Transverse colon (tissue), 4 donors: ENCODE data around the gene PTPN18. TPM values are rescaled to one million over a fixed set of nuclear protein-coding genes. Genes with fewer than 3 reads are reported as not detected.

Experiments used
- DNase-seq: peaks from one replicate; pipeline ENCODE4 v3.0.0-alpha.2; 2019
- H3K27ac ChIP-seq, 4 donors: fragments of 200-600 bp; sonication (generic); 2 replicates each; pipeline ENCODE4 v1.5.1; 2016 to 2018; ENCODE audit warnings: inconsistent platforms in 4 of 4
- H3K27me3 ChIP-seq: fragments of 200-600 bp; sonication (generic); 2 replicates; pipeline ENCODE4 v1.5.1; 2017; ENCODE audit warnings: inconsistent platforms
- H3K36me3 ChIP-seq, 4 donors: fragments of 200-600 bp; sonication (generic); 2 replicates each; pipeline ENCODE4 v1.5.1; 2017 to 2019; ENCODE audit warnings: inconsistent platforms in 4 of 4
- H3K4me1 ChIP-seq, 4 donors: fragments of 200-600 bp; sonication (generic); 2 replicates each; pipeline ENCODE4 v1.5.1; 2017 to 2020; ENCODE audit warnings: inconsistent platforms in 4 of 4
- H3K4me3 ChIP-seq, 4 donors: fragments of 200-600 bp; sonication (generic); 1 replicate in 1 of 4; 2 replicates in 3 of 4; pipeline versions ENCODE4 v1.5.1 to v1.6.1; 2017 to 2019; ENCODE audit warnings: inconsistent platforms in 4 of 4
- H3K9me3 ChIP-seq, 2 donors: fragments of 200-600 bp; sonication (generic); 2 replicates each; pipeline ENCODE4 v1.5.1; 2017 to 2019; ENCODE audit warnings: inconsistent platforms in 2 of 2
- CTCF ChIP-seq, 5 experiments: fragments of 200-600 bp in 3 of 5; fragments of 450-650 bp in 2 of 5; sonication (generic) in 3 of 5; IDR thresholded peaks; 1 replicate in 2 of 5; 2 replicates in 3 of 5; pipeline ENCODE4 v1.5.1; 2016 to 2017; ENCODE audit warnings: antibody characterized with exemption in 5 of 5, inconsistent platforms in 3 of 5, mild to moderate bottlenecking in 2 of 5, moderate library complexity in 1 of 5
- EP300 ChIP-seq: sonication (generic); formaldehyde crosslinking; IDR thresholded peaks from one replicate; pipeline ENCODE4 v1.6.1; 2017; ENCODE audit warnings: antibody characterized with exemption, low read depth
- POLR2A ChIP-seq: fragments of 450-650 bp; IDR thresholded peaks from one replicate; pipeline ENCODE4 v1.6.1; 2016; ENCODE audit warnings: antibody characterized with exemption, mild to moderate bottlenecking, moderate library complexity
- POLR2AphosphoS5 ChIP-seq, 3 donors: sonication (generic); formaldehyde crosslinking; IDR thresholded peaks; one replicate each; pipeline ENCODE4 v1.6.1; 2016; ENCODE audit warnings: antibody characterized with exemption in 3 of 3
- WGBS, 2 donors: methylation state at CpG; one replicate each; pipeline ENCODE4 v1.1.5; 2018; ENCODE audit warnings: low coverage in 1 of 2; 5-methylcytosine and 5-hydroxymethylcytosine counted together
- in situ Hi-C, 4 donors: fragments of 200-750 bp; cut with MboI; loops; one replicate each; pipeline versions ENCODE4 v1.15.0 to v1.15.1; 2017; ENCODE audit warnings: low sequenced_read_pairs in 3 of 4, low pct_ligation_motif_present in 1 of 4, low pct_unique_long_range_greater_than_20kb in 1 of 4
- intact Hi-C: fragments of 100-400 bp; cut with DNase I; formaldehyde crosslinking; loops from one replicate; pipeline ENCODE4 v1.15.1; 2023; ENCODE audit warnings: low total_unique reads
- total RNA-seq, 4 donors: library from RNA; depleted of rRNA; stranded (reverse); fragments of >200 nt; gene quantifications; one replicate each; pipeline ENCODE4 v1.1.0, GENCODE V29; 2016

The PTPN18 gene
- total RNA-seq, 4 donors from 2014 or later, result 136 to 168 (median 148) TPM

- intact Hi-C loops, result no loop called here
- DNase-seq, result no peak
- no peak for TF ChIP-seq POLR2A
- no peak for TF ChIP-seq CTCF (IDR thresholded peaks at IDR 0.05)
- no peak for TF ChIP-seq POLR2AphosphoS5 (IDR thresholded peaks at IDR 0.05)
- no peak for TF ChIP-seq EP300
- WGBS, 2 donors, result 93% methylated on average over 9 of the region's 9 CpGs; no CpG with 5 or more reads in 1 of the 2 donors
- Histone ChIP-seq H3K27ac (no peak overlapping the region), H3K36me3 (no peaks in the 10 kb centered on the region), H3K9me3 (no peaks in the 10 kb centered on the region), H3K27me3 (no peaks in the 10 kb centered on the region), H3K4me1 (peaks cover 10 to 41% (median 14%) of the 10 kb centered on the region in 4 donors), H3K4me3 (no peak overlapping the region)
- in situ Hi-C loops, result no loop called here
These were observed 18.9 kb downstream of the PTPN18 start for GRCh38 chr2:130374587-130375290.

GRCh38 chr2:130375291-130376266 lies 19.7 kb downstream of the PTPN18 start:
- Histone ChIP-seq H3K4me1 (peaks cover 10 to 41% (median 14%) of the 10 kb centered on the region in 4 donors), H3K4me3 (no peak overlapping the region), H3K36me3 (no peaks in the 10 kb centered on the region), H3K27ac (no peak overlapping the region), H3K9me3 (no peaks in the 10 kb centered on the region), H3K27me3 (no peaks in the 10 kb centered on the region)
- in situ Hi-C loops (no loop called here), intact Hi-C loops (no loop called here)
- DNase-seq, result no peak
- 90 to 94% methylated on average over 8 to 19 of the region's 19 CpGs for WGBS, 2 donors
- TF ChIP-seq POLR2A (no peak), POLR2AphosphoS5 (IDR thresholded peaks at IDR 0.05) (no peak), CTCF (IDR thresholded peaks at IDR 0.05) (no peak), EP300 (no peak)

- Histone ChIP-seq H3K4me3 (no peak overlapping the region), H3K27me3 (no peaks in the 10 kb centered on the region), H3K4me1 (peaks cover 6 to 30% (median 12%) of the 10 kb centered on the region in 4 donors), H3K36me3 (no peaks in the 10 kb centered on the region), H3K9me3 (no peaks in the 10 kb centered on the region), H3K27ac (no peak overlapping the region)
- WGBS, 2 donors, result 66 to 79% methylated on average over 3 to 11 of the region's 11 CpGs
- TF ChIP-seq POLR2A (no peak), CTCF (IDR thresholded peaks at IDR 0.05) (no peak), POLR2AphosphoS5 (IDR thresholded peaks at IDR 0.05) (no peak), EP300 (no peak)
- in situ Hi-C loops, result no loop called here
- no peak for DNase-seq
- intact Hi-C loops, result no loop called here
These were observed 20.8 kb downstream of the PTPN18 start for GRCh38 chr2:130376433-130377293.
